Astrocyte (in vitro differentiated cells and primary cell): ENCODE data around the gene FAM181B. TPM values are rescaled to one million over a fixed set of nuclear protein-coding genes. Genes with fewer than 3 reads are reported as not detected.
"Not testable (repeated sequence)": the region's sequence is repeated elsewhere in the genome, so short reads cannot be mapped to it uniquely, and the experiment has no call there.

Experiments
- DNase-seq: peaks from one replicate; pipeline ENCODE4 v3.0.0-alpha.2; 2010; ENCODE audit warnings: low read depth
- FAIRE-seq: peaks from 2 replicates; lab custom pipeline; 2011; peaks lifted over from hg19 to GRCh38; lab: Jason Lieb, UNC
- H2AFZ ChIP-seq: 2 replicates; pipeline ENCODE4 v1.6.0; 2012; ENCODE audit warnings: low read depth, low read length, inconsistent platforms
- H3K27ac ChIP-seq: 2 replicates; pipeline ENCODE4 v1.5.1; 2011; ENCODE audit warnings: low read depth, low read length, inconsistent platforms
- H3K27me3 ChIP-seq: 2 replicates; pipeline ENCODE4 v1.6.0; 2011; ENCODE audit warnings: low read length, inconsistent platforms; ENCODE audit not compliant: insufficient read depth
- H3K36me3 ChIP-seq: 2 replicates; pipeline ENCODE4 v1.5.1; 2011; ENCODE audit warnings: low read length, inconsistent platforms; ENCODE audit not compliant: insufficient read depth
- H3K4me1 ChIP-seq: 2 replicates; pipeline ENCODE4 v1.5.1; 2011; ENCODE audit warnings: low read length, inconsistent platforms; ENCODE audit not compliant: insufficient read depth
- H3K4me2 ChIP-seq: 2 replicates; pipeline ENCODE4 v1.6.0; 2012; ENCODE audit warnings: low read length, inconsistent platforms
- H3K4me3 ChIP-seq: 2 replicates; pipeline ENCODE4 v1.5.1; 2011; ENCODE audit warnings: low read depth, mild to moderate bottlenecking, low read length, inconsistent platforms; ENCODE audit not compliant: insufficient read depth
- H3K79me2 ChIP-seq: 2 replicates; pipeline ENCODE4 v1.6.0; 2012; ENCODE audit warnings: mild to moderate bottlenecking, low read length, inconsistent platforms; ENCODE audit not compliant: insufficient read depth
- H3K9ac ChIP-seq: 2 replicates; pipeline ENCODE4 v1.6.0; 2012; ENCODE audit warnings: mild to moderate bottlenecking, low read length, inconsistent platforms
- H3K9me3 ChIP-seq: 2 replicates; pipeline ENCODE4 v1.5.1; 2012; ENCODE audit warnings: low read depth, mild to moderate bottlenecking, low read length, inconsistent platforms; ENCODE audit not compliant: insufficient read depth
- H4K20me1 ChIP-seq: 2 replicates; pipeline ENCODE4 v1.6.0; 2012; ENCODE audit warnings: low read length, inconsistent platforms; ENCODE audit not compliant: insufficient read depth
- H3K27ac Mint-ChIP-seq: one replicate; pipeline ENCODE4 v1.8.0; 2021; ENCODE audit warnings: mild to moderate bottlenecking, mixed read lengths; ENCODE audit not compliant: unreplicated experiment
- H3K27me3 Mint-ChIP-seq: one replicate; pipeline ENCODE4 v1.8.0; 2021; ENCODE audit warnings: low read depth, mixed read lengths; ENCODE audit not compliant: unreplicated experiment
- H3K36me3 Mint-ChIP-seq: one replicate; pipeline ENCODE4 v1.8.0; 2021; ENCODE audit warnings: low read depth, mixed read lengths; ENCODE audit not compliant: unreplicated experiment
- H3K4me1 Mint-ChIP-seq: one replicate; pipeline ENCODE4 v1.8.0; 2021; ENCODE audit warnings: low read depth, mixed read lengths; ENCODE audit not compliant: unreplicated experiment
- H3K4me3 Mint-ChIP-seq: one replicate; pipeline ENCODE4 v1.8.0; 2021; ENCODE audit warnings: mild to moderate bottlenecking, moderate library complexity, mixed read lengths; ENCODE audit not compliant: unreplicated experiment
- H3K9me3 Mint-ChIP-seq: one replicate; pipeline ENCODE4 v1.8.0; 2021; ENCODE audit warnings: mild to moderate bottlenecking, mixed read lengths; ENCODE audit not compliant: unreplicated experiment
- EZH2 ChIP-seq: IDR thresholded peaks from 2 replicates; pipeline ENCODE4 v1.6.1; 2012; ENCODE audit warnings: mild to moderate bottlenecking, low read length, inconsistent platforms; ENCODE audit not compliant: insufficient read depth
- total RNA-seq: library from RNA; stranded (reverse); gene quantifications from 2 replicates; pipeline ENCODE4 v1.2.1, GENCODE V29; 2021
- TF ChIP-seq, protein P1 (sequence below): IDR thresholded peaks from 2 replicates; pipeline ENCODE4 v1.5.1; 2011; ENCODE audit warnings: low read depth, mild to moderate bottlenecking, inconsistent platforms, low read length, moderate library complexity; ENCODE audit not compliant: insufficient read depth

Gene FAM181B
- total RNA-seq, 1 donor from 2014 or later: 0.11 TPM

DNA sequence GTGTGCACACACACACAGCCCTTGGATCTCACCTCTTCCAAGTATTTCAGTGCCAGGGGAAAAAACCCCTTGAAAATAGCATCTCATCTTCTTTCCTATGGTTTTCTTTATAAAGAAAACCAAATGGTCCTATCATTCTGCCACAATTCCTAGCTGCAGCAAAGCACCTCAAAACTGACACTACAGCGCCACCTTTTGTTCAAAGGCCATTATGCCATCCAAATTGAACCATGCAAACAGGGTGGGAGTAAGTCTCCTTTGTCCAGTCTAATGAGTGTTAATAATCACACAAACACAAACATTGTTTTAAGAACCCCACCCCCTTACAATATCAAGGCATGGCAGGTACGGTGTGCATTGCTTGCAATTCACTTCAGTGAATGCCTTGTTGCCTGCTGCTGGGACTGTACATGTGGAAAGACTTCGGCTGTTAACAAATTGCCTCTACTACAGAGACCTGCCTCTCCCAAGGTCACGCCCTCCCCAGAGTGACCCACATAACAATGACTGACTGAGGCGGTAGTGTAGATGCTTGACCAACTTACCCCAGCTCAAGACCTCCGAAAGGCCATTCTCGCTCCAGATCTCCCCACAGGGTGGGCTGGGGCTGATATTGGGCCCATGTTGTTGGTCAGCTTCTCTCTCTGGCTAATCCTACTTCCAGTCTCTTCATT, 31.7 kb downstream of the FAM181B start:
- H3K27me3 Mint-ChIP-seq: no peaks in the 10 kb centered on the region
- no peak for TF ChIP-seq EZH2
- TF ChIP-seq, protein P1, sequence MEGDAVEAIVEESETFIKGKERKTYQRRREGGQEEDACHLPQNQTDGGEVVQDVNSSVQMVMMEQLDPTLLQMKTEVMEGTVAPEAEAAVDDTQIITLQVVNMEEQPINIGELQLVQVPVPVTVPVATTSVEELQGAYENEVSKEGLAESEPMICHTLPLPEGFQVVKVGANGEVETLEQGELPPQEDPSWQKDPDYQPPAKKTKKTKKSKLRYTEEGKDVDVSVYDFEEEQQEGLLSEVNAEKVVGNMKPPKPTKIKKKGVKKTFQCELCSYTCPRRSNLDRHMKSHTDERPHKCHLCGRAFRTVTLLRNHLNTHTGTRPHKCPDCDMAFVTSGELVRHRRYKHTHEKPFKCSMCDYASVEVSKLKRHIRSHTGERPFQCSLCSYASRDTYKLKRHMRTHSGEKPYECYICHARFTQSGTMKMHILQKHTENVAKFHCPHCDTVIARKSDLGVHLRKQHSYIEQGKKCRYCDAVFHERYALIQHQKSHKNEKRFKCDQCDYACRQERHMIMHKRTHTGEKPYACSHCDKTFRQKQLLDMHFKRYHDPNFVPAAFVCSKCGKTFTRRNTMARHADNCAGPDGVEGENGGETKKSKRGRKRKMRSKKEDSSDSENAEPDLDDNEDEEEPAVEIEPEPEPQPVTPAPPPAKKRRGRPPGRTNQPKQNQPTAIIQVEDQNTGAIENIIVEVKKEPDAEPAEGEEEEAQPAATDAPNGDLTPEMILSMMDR: peak; percentile 61
- Histone ChIP-seq H3K27me3 (no peaks in the 10 kb centered on the region), H3K4me3 (no peak overlapping the region), H4K20me1 (no peaks in the 10 kb centered on the region), H3K9ac (no peak overlapping the region), H3K4me2 (no peak overlapping the region), H3K4me1 (no peaks in the 10 kb centered on the region), H2AFZ (no peak overlapping the region), H3K36me3 (no peaks in the 10 kb centered on the region), H3K79me2 (no peaks in the 10 kb centered on the region), H3K27ac (no peak overlapping the region), H3K9me3 (no peaks in the 10 kb centered on the region)
- no peaks in the 10 kb centered on the region for H3K36me3 Mint-ChIP-seq
- no peaks in the 10 kb centered on the region for H3K4me1 Mint-ChIP-seq
- no peaks in the 10 kb centered on the region for H3K9me3 Mint-ChIP-seq
- no peak for FAIRE-seq
- no peak overlapping the region for H3K4me3 Mint-ChIP-seq
- no peak overlapping the region for H3K27ac Mint-ChIP-seq
- DNase-seq: no peak

DNA sequence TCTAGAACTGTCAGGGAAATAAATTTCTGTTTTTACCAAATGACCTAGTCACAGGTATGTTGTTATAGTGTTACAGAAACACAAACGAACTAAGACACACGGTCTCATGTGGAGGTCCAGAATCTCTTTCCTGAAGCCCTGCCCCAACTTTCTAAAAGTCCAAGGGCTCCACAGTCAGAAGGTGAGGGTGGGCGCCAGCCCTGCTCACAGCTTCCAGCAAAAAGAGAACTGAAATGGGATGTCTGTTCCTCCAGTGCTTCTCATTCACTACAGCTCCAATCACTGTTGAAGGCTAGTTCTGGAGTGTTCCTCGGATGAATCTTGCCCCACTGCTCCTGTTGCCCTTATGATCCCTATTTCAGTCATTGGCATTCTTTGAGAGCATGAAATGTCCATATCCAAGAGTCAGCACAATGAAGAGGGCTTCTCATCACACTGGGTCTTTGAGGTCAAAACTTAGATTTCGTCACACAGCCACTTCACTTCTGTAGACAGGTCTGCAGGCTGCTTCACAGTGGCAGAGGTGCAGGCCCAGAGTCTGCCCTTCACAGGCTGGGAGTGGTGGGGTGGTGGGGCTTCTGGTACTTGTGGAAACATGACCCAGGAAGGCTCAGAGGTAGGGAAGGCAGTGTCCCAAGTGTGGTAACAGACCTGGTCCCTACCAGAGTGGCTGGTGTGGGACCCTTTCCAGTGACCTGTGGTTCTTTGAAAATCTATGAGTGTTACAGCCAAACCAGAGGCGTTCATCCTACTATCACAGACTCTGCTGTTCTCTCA, 34.9 kb downstream of the FAM181B start:
- TF ChIP-seq, protein P1: no peak
- H3K27me3 ChIP-seq: no peaks in the 10 kb centered on the region
- H3K9me3 Mint-ChIP-seq: no peaks in the 10 kb centered on the region
- FAIRE-seq: no peak
- H3K36me3 ChIP-seq: no peaks in the 10 kb centered on the region
- no peaks in the 10 kb centered on the region for H3K36me3 Mint-ChIP-seq
- H3K4me3 ChIP-seq: no peak overlapping the region
- no peaks in the 10 kb centered on the region for H3K9me3 ChIP-seq
- no peaks in the 10 kb centered on the region for H3K27me3 Mint-ChIP-seq
- H4K20me1 ChIP-seq: no peaks in the 10 kb centered on the region
- H3K4me2 ChIP-seq: no peak overlapping the region
- H3K9ac ChIP-seq: no peak overlapping the region
- no peaks in the 10 kb centered on the region for H3K4me1 ChIP-seq
- H3K27ac Mint-ChIP-seq: no peak overlapping the region
- no peak for DNase-seq
- no peak overlapping the region for H2AFZ ChIP-seq
- H3K4me1 Mint-ChIP-seq: no peaks in the 10 kb centered on the region
- no peak overlapping the region for H3K4me3 Mint-ChIP-seq
- no peak overlapping the region for H3K27ac ChIP-seq
- H3K79me2 ChIP-seq: no peaks in the 10 kb centered on the region

DNA sequence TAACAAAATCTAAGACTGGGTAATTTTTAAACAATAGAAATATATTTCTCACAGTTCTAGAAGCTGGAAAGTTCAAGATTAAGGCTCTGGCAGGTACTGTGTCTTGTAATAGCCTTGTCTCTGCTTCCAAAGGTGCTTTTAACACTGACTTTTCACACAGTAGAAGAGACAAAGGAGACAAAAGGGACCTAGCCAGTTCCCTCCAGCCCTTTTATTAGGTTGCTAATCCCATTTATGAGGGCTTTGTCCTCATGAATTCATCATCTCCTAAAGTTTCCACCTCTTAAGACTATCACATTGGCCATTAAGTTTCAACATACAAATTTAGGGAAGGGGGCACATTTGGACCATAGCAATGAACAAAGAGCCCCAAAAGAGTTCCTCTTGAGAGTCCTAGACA, 40.7 kb downstream of the FAM181B start:
- Histone ChIP-seq H3K4me1 (no peaks in the 10 kb centered on the region), H2AFZ (no peak overlapping the region), H3K9ac (no peak overlapping the region), H3K9me3 (no peaks in the 10 kb centered on the region), H4K20me1 (no peaks in the 10 kb centered on the region), H3K4me3 (no peak overlapping the region), H3K36me3 (no peaks in the 10 kb centered on the region), H3K27me3 (no peaks in the 10 kb centered on the region), H3K4me2 (no peak overlapping the region), H3K27ac (no peak overlapping the region), H3K79me2 (no peaks in the 10 kb centered on the region)
- Mint-ChIP-seq H3K4me1 (no peaks in the 10 kb centered on the region), H3K27ac (no peak overlapping the region), H3K4me3 (no peak overlapping the region), H3K36me3 (no peaks in the 10 kb centered on the region), H3K9me3 (no peaks in the 10 kb centered on the region), H3K27me3 (no peaks in the 10 kb centered on the region)
- FAIRE-seq (no peak), DNase-seq (no peak)
- no peak for TF ChIP-seq EZH2
- TF ChIP-seq, protein P1: no peak

DNA sequence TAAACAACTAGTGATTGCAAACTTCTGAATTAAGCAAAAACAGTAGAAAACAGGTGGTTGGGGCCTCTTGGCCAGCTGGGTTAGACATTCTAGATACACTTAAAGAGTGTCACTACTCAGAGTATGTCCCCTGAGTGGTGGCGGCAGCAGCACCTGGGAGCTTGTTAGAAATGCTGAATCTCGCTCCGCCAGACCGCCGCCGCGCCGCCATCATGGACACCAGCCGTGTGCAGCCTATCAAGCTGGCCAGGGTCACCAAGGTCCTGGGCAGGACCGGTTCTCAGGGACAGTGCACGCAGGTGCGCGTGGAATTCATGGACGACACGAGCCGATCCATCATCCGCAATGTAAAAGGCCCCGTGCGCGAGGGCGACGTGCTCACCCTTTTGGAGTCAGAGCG, 44.3 kb downstream of the FAM181B start:
- not testable (repeated sequence) for FAIRE-seq, H3K79me2 ChIP-seq, H3K27me3 Mint-ChIP-seq, H4K20me1 ChIP-seq, DNase-seq, H3K36me3 ChIP-seq, H3K36me3 Mint-ChIP-seq, H3K9ac ChIP-seq, H3K4me1 Mint-ChIP-seq, H2AFZ ChIP-seq, H3K4me3 Mint-ChIP-seq, H3K9me3 Mint-ChIP-seq, H3K4me2 ChIP-seq, H3K9me3 ChIP-seq, H3K27ac Mint-ChIP-seq, H3K27ac ChIP-seq, H3K27me3 ChIP-seq, H3K4me1 ChIP-seq
- H3K4me3 ChIP-seq: peak overlapping the region; percentile 10
